Ramos (cell line): ENCODE results near the gene DDX23.
"Not testable (repeated sequence)": the region's sequence is repeated elsewhere in the genome, so short reads cannot be mapped to it uniquely, and the experiment has no call there.

ENCODE experiments used
- in situ Hi-C: fragments of 300-500 bp; cut with MboI; formaldehyde crosslinking; loops from one replicate; pipeline ENCODE4 v1.14.3; 2022; ENCODE audit warnings: low sequenced_read_pairs; ENCODE audit not compliant: unreplicated experiment

DDX23 gene

GRCh38 chr12:48863291-48863690, 11.3 kb upstream of the DDX23 start:
- in situ Hi-C loops: no loop called here

GRCh38 chr12:48862760-48863159, 10.8 kb upstream of the DDX23 start:
- in situ Hi-C loops: no loop called here

- in situ Hi-C loops: no loop called here
Observed at GRCh38 chr12:48861111-48861510, 9.1 kb upstream of the DDX23 start.

GRCh38 chr12:48860236-48860635, 8.3 kb upstream of the DDX23 start:
- in situ Hi-C loops: not testable (repeated sequence)

GRCh38 chr12:48859607-48860006, 7.6 kb upstream of the DDX23 start:
- in situ Hi-C loops: no loop called here

- in situ Hi-C loops: no loop called here
Observed at GRCh38 chr12:48858043-48858442, 6.1 kb upstream of the DDX23 start.

- in situ Hi-C loops: no loop called here
Observed at GRCh38 chr12:48857278-48857994, 5.5 kb upstream of the DDX23 start.

GRCh38 chr12:48856379-48856778, 4.4 kb upstream of the DDX23 start:
- in situ Hi-C loops: no loop called here

- in situ Hi-C loops: loop anchor here (5.0 kb wide), 1 partner anchor 32 kb away; no protein-coding TSS in a partner anchor
Observed at GRCh38 chr12:48854932-48855331, 3.0 kb upstream of the DDX23 start.

GRCh38 chr12:48854488-48854887, 2.5 kb upstream of the DDX23 start:
- in situ Hi-C loops: loop anchor here (5.0 kb wide), 1 partner anchor 33 kb away; no protein-coding TSS in a partner anchor

- in situ Hi-C loops: loop anchor here (5.0 kb wide), 1 partner anchor 34 kb away; no protein-coding TSS in a partner anchor
Observed at GRCh38 chr12:48852734-48853688, 1.0 kb upstream of the DDX23 start.

GRCh38 chr12:48842021-48842420, 9.9 kb downstream of the DDX23 start:
- in situ Hi-C loops: not testable (repeated sequence)

- in situ Hi-C loops: no loop called here
Observed at GRCh38 chr12:48838048-48838447, 13.9 kb downstream of the DDX23 start.

GRCh38 chr12:48832321-48833060, 19.5 kb downstream of the DDX23 start:
- in situ Hi-C loops: no loop called here

- in situ Hi-C loops: no loop called here
Observed at GRCh38 chr12:48831257-48831656, 20.7 kb downstream of the DDX23 start.

GRCh38 chr12:48828841-48829575, 23.0 kb downstream of the DDX23 start:
- in situ Hi-C loops: no loop called here

- in situ Hi-C loops: no loop called here
Observed at GRCh38 chr12:48828293-48828692, 23.7 kb downstream of the DDX23 start.

- in situ Hi-C loops: no loop called here
Observed at GRCh38 chr12:48827513-48828096, 24.4 kb downstream of the DDX23 start.

GRCh38 chr12:48827026-48827425, 24.9 kb downstream of the DDX23 start:
- in situ Hi-C loops: no loop called here
